IPS DF 4.7 (cell line): ENCODE data around the gene SRSF12.
A peak's percentile ranks its signal among the peaks of the same experiment; 100 is the strongest.
"Not testable (repeated sequence)": the region's sequence is repeated elsewhere in the genome, so short reads cannot be mapped to it uniquely, and the experiment has no call there.

Experiments used
- DNase-seq: peaks from one replicate; pipeline ENCODE4 v3.0.0-alpha.2; 2013; ENCODE audit warnings: low spot score; ENCODE audit errors: extremely low read depth

Gene SRSF12

DNA sequence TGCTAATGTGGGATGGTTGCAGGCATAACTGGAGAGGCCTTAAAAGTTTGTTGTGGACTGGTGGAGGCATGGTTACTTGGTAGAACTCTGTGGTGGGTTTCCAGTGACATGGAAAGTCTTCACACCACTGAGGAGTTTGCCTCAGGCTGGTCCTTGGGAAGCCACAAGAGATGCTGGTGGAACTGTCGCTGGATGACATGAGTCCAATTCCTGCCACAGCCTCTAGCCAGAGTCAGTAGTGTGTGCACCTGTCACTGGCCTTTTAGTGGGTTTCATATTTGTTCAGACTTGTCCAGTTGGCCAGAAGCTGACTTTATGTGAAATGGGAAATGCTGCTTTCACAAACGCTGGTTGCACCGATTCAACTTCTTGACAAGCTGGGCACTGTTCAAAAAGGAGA is 13.7 kb upstream of the SRSF12 start:
- no peak for DNase-seq

DNA sequence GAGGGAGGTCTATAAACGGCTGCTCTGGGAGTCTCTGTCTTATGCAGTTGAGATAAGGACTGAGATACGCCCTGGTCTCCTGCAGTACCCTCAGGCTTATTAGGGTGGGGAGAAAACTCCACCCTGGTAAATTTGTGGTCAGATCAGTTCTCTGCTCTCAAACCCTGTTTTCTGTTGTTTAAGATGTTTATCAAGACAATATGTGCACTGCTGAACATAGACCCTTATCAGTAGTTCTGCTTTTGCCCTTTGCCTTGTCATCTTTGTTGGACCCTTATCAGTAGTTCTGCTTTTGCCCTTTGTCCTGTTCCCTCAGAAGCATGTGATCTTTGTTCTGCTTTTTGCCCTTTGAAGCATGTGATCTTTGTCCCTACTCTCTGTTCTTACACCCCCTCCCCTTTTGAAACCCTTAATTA is 10.4 kb upstream of the SRSF12 start:
- DNase-seq: not testable (repeated sequence)

DNA sequence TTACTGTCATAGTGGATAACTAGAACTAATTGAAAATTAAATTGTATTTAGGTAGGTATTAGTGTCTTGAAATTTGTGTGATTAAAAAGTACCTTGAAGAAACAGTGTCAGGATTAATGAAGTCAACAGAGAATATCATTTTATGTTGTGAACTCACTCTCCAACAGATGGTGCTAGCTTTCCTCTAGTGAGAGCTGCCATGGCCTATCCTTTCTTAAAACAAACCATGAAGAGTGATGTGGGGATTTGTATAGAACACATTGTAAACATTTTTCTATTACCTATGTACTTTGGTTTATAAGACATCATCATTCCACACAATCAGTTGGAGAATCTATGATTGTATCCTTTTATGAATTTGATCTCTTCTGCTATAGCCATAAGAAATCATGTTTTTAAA is 4.8 kb upstream of the SRSF12 start:
- DNase-seq: no peak

DNA sequence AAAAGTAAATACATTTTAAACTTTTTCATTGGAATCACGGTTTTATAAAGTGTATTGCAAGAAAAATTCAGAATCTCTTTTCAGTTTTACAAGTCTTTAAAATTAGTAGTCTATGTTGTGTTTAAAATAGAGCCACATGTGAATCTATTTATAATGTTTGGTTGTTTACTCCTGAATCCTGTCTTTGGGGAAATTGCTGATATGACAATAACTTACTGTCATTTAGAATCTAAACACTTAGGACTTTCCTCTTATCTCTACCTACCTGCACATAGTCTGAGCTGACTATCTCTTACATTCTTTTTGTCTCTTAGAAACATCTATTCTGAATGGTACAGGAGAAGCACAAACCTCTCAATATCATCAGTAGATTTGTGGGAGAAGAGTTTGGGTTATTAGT is 4.1 kb upstream of the SRSF12 start:
- no peak for DNase-seq

DNA sequence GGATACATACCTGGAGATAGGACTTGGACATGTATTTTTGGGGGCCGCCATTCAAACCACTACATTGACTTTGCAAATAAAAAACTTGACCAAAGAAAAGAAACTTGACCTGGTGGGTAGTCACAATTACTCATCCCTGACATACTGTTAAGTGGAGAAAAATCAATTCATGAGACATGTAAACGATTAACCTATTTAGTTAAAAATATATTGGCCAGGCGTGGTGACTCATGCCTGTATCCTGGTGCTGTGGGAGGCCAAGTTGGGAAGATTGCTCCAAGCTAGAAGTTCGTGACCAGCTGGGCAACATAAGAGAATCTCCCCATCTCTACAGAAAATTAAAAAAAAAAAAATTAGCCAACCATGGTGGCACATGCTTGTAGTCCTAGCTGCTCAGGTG is 2.5 kb upstream of the SRSF12 start:
- DNase-seq: no peak

DNA sequence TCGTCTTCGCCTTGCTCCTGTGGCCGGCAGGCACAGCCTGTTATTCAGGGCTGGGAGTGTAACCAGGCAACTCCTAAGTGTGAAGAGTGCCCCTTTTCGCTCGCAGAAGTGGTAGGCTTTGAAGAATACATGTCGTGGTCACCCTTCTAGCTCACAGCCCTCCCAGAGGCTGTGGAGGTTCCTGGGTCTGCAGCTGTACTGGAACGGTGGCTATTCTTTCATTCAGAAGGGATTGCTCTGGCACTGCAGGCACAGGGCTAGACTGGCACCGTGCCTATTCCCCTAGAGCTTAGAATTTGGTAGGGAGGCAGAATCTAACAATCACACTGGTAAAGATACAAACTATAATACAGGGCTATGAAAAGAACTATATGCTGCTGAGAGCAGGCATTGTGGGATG is 1.1 kb upstream of the SRSF12 start:
- DNase-seq: no peak

DNA sequence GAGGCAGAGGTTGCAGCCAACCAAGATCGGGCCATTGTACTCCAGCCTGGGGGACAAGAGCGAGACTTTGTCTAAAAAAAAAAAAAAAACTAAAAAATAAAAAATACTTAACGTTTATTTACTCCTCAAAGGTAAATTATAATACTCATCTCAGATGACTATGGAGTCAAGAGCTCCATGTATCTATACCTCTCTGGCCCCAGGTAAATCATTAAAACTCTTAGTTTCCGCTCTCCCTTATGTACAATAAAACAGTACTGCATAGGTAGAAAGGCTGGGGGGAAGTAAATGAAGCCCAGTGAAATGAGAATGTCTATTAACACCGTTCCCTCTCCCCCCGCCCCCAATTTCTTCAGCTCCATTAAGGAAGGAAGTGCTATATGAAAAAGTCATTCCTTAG is 1.2 kb downstream of the SRSF12 start:
- DNase-seq: no peak

DNA sequence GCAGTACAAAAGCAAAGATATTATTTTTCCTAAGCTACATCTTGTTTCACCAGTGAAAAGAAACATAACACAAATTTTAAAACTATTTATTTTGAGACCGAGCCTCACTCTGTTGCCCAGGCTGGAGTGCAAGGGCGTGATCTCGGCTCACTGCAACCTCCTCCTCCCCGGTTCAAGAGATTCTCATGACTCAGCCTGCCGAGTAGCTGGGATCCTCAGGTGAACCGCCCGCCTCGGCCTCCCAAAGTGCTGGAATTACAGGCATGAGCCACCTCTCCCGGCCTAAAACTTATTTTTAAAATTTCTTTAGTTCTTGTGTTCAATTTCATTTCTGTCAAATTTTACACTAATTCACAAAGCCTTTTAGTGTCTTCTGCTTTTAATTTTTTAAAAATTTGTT is 5.9 kb downstream of the SRSF12 start:
- no peak for DNase-seq

DNA sequence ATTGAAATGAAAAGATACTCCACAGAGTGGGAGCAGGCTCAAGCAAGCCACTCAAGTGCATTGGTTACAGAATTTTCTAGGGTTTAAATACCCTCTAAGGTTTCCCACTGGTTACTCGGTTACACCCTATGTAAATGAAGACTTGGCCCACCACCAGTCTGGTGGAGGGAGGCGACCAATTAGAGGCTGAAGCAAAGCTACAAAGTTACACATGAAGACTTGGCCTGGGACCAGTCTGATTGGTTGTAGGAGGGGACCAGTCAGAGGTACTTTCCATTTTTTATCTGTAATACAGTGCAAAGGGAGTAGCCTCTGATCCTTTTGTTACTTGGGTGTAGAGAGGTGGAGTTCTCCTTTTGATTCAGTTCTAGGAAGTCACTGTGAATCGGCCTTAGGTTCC is 7.6 kb downstream of the SRSF12 start:
- DNase-seq: no peak

DNA sequence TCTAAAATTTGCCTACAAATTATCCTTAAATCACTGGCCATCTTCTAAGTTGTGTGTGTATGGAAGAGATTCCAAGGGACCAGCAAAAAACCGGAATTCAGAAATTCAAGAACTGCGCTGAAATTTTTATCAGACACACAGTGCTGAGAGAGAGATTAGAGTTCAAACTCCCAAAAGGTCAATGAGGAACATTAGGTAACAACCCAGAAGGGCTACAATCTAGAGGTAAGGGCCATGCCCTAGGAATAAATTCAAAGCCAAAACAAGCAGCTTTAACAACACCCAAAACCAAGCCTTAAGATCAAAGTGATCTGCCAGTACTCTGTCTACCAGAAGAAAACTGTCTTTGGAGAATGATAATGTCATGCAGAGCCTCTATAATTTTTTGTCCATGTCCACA is 17.8 kb downstream of the SRSF12 start:
- no peak for DNase-seq

DNA sequence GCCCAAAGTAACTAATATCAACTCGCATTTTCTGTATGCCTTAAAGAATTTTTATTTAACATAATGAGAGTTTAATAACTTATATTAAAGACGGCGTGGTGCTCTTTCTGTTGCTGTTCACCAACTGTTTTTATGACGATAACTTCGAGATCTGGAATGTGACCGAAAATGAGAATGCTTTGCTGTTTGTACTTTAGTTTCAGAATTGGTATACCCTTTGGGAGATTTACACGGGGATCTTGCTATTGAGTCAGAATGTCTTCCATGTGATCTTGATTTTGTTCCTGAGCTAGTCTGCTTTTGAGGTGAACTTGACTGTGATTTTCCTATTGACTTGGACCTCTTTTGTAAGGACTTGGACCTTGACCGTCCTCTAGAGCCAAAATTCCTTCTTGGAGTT is 19.4 kb downstream of the SRSF12 start:
- DNase-seq: no peak

DNA sequence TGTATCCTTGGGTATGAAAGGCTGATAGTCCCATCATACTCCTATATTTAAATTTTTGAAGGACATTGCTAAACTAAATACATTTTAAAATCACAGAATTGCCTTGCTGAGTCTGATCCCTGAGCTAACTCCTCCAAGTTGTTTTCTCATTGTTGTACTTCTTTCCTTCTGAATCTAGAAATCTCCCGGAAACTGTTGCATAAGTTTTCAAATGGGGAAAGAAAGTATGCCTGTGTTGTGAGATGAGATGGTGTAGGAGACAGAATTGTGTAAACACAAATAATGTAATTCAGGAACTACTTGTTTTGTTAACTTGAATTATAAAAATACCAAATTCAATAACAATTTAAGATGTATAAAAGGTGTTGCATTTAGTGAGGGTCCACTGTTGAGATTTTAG is 30.0 kb downstream of the SRSF12 start:
- DNase-seq: no peak

DNA sequence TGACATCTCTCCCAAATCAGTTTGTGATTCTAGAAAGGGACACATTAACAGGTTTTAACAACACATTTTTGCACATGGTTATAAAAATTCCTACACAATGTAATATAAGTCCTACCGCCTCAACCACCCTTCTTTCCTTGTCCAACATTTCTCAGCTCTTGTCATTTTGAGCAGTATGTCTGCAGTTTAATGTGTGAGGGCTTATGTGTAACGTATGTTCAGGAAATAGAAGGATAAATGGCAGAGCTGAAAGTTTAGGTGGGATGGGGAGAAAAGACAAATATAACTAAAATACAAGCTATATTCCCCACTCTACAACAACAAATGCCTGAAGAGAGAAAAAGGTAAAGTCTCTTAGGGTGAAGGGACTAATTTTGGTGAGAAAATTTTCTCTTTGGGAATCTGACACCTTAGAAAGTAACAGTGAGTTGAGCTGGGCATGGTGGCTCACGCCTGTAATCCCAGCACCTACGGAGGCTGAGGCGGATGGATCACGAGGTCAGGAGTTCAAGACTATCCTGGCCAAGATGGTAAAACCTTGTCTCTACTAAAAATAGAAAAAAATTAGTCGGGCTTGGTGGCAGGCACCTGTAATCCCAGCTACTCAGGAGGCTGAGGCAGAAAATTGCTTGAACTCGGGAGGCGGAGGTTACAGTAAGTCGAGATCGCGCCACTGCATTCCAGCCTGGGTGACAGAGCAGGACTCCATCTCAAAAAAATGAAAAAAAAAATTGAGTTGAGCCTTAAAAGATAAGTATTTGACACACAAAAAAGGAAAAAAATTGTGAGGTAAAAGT is 32.3 kb downstream of the SRSF12 start:
- DNase-seq: no peak

DNA sequence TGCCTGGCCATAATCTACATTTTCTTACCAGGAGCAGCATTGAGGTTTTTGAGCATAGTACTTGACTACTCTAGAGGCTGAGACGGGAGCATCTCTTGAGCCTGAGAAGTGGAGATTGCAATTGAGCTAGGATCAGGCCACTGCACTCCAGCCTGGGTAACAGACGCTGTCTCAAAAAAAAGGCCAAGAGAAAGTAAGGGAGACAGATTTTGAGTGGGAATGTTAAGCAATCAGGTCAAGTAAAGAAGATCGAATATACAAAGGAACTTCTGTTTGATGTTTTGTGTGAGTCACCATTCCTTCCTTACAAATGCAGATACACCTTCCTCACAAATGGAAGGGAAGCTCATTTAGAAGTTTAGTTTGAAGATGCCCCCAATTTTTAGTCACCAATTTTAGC is 32.9 kb downstream of the SRSF12 start:
- no peak for DNase-seq

DNA sequence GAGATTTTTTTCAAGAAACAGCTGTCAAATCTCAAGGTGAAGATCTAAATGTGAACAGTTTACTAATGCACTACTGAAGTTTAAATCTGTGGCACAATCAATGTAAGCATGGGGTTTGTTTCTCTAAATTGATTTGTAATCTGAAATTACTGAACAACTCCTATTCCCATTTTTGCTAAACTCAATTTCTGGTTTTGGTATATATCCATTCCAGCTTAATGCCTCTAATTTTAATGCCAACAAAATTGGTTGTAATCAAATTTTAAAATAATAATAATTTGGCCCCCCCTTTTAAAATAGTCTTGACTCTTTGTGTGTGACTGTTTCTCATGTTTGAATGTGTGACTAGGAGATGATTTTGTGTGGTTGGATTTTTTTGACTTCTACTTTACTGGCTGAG is 33.3 kb downstream of the SRSF12 start:
- DNase-seq: no peak

DNA sequence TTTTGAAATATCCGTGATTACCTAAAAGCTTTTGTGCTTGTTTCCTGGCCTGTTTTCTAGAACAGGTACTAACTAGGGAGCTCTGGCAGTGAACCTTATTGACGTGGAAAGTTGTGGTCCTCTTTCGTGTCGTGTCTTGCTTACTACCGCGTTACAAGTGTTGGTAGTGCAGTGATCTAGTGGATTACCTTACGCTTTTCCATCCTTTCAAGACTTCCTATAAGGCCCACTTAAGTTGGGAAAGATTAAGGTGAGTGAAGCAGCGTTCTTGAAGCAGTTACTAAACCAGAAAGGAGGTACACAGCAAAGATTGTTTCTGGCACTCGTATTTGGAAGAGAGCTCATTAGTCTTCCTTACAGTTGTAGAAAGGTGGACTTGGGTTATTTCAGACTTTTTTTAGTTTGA is 35.4 kb downstream of the SRSF12 start:
- no peak for DNase-seq

DNA sequence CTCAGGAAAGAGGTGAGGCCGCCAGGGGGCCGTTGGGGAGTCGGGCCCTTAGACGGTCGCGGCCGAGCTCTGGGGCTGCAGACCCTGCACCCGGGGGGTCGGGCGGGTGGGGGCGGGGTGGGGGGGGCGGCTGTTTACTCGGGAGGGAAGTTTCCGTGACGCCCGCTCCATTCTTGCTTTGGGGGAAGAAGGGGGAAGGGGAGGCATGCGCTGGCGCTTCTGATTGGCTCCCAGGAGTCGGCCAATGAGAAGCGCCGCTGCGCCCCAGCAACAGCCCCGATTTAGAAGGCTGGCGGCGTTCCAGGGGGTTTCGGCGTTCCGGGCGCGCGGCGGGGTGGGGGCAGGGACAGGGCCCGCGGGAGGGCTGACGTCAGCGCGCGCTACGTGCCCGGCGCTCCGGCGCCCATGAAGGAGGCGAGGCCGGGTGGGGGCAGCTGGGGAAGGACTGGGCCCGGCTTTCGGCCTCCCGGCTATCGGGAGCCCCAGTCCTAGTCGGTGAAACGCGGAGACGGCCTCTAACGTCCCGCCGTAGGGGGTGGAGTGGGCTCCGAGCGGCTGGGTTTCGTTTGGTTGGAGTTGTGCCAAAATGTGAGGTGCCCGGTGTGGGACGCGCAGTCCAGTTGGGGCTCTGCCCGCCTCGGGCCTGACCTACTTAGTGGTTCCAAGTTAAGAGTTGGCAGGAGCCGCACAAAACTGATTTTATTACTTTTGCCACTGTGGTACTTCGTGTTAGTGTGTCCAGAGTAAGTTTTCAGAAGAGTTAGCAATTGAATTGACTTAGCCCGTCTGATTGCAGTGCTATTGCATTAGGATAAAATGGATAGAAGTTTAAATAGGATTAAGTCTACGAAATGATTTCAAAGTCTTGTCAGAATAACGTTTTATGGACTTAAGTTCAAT is 36.2 kb downstream of the SRSF12 start:
- no peak for DNase-seq

DNA sequence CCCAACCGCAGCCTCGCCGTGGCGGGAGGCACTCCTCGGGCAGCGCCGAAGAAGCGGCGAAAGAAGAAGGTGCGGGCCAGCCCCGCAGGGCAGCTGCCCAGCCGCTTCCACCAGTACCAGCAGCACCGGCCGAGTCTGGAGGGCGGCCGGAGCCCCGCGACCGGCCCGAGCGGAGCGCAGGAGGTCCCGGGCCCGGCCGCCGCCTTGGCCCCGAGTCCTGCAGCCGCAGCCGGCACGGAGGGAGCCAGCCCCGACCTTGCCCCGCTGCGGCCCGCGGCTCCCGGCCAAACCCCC is 36.8 kb downstream of the SRSF12 start:
- DNase-seq: no peak

DNA sequence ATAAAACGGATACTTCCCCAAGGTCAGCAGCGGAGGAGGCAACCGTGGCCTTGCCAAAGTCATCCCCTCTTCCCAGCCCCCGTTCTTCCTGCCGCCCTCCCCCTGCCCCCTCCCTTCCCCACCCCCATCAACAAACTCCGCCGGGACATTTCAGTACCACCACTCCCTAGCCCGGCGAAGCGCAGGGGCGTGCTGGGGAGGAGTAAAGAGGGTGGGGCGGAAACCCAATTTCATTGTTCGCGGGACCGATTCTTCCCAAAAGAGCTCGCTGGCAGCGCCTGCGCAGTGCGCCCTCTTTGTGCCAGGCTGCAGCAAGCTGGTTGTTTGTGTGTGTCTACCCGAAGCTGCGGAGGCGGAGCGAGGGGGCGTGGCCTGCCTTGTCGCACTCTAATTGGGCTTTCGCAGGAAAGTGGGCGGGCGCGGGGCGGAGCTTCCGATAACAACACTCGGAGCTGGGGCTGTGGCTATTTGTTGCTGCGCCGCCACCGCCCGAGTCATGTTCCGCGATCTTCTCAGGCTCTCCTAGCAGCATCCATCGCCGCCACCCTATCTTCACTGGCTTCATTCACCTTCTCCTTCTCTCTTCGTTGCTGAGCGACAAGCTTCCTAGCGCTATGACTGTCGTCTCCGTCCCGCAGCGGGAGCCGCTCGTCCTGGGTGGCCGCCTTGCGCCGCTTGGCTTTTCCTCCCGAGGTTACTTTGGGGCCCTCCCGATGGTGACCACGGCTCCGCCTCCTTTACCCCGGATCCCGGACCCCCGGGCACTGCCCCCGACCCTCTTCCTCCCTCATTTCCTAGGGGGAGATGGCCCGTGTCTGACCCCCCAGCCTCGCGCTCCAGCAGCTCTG is 37.4 kb downstream of the SRSF12 start, which contains the start of gene PNRC1:
PNRC1 (plus strand) TSS at position 471 of the 848 bp plus-strand sequence; CDS start at position 615, 144 bp downstream.
- DNase-seq: peak; percentile 97

DNA sequence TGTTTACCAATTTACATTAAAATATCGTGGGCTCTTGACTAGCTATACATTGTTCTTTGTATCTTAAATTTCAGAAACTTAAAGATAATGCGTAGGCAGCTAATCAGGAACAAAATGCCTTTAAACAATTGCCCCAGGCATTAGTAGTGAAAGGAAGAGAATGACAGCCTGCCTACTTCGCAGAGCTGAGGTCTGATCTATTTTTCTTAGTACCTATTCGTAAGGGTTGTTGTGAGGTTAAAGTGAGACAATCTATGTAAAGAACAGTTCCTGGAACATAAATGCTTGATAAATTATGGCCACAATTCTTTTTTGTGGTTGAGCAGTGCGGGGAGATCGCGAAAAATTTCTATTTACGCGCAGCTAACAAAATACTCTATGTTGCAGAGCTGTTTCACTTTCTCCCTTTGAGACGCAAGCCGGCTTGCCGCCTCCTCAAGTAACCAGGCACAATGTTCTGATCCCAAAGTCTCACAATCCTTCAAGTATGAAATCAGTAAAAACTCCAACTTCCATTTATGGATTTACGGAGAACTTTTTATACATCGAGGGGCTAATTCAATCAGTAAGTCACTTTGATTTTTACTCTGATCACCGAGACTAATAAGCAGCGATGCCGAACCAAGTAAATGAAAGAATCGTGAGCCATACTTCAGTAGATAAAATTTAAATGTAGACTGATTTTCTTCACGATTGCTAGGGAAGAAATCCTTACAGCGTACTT is 38.2 kb downstream of the SRSF12 start:
- no peak for DNase-seq

DNA sequence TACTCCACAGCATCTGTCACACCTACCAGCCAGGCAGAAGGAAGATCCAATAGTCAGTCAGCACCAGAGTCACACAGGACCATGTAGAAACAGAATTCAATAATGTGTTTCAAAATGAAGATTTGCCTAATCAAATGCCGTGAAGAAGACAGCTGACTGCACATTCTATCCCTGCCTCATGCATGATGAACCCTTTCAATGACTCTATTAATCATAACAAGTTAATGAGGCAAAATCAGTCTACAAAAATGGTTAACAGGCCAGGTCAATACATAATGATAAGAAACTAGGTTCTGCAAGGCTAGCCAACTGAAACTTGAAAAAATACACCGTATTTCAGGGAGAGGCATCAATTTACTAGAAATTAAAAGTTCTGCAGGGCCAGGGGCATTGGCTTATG is 44.0 kb downstream of the SRSF12 start:
- DNase-seq: no peak
